LoVo (cell line): ENCODE data around the gene CD80.

Experiments used
- DNase-seq: peaks from one replicate; pipeline ENCODE4 v3.0.0-alpha.2; 2016; ENCODE audit warnings: low spot score

Gene CD80

DNA sequence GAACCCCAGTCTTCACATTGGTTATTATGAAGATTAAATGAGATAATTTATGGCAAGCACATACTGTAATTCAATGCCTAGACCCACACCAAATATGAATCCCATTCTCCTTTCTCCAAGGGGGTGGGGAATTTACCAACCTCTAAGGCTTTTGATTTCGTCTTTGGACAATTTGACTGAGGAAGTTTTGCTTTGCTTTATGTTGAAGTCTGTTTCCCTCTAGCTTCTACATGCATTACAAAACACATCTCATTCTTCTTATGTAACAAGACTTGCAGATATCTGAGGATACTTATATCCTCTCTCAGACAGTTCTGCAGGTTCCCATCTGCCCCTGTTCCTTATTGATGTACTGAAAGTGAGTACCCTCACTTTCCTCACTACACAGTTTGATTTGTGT is 12.2 kb downstream of the CD80 start:
- no peak for DNase-seq

DNA sequence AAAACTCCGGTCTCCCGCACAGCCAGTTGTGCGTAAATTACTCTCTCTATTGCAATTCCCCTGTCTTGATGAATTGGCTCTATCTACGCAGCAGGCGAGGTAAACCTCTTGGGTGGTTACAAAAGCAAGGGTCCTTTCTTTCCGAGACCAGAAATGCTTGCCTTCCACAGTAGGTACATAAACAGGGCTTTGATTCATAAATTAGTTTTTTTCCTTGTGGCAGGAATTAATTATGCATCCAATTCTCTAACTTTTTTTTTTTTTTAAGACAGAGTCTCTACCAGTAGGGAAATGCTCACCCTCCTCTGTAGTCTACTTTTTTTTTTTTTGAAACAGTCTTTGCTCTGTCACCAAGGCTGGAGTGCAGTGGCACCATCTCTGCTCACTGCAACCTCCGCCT is 16.3 kb downstream of the CD80 start:
- no peak for DNase-seq

DNA sequence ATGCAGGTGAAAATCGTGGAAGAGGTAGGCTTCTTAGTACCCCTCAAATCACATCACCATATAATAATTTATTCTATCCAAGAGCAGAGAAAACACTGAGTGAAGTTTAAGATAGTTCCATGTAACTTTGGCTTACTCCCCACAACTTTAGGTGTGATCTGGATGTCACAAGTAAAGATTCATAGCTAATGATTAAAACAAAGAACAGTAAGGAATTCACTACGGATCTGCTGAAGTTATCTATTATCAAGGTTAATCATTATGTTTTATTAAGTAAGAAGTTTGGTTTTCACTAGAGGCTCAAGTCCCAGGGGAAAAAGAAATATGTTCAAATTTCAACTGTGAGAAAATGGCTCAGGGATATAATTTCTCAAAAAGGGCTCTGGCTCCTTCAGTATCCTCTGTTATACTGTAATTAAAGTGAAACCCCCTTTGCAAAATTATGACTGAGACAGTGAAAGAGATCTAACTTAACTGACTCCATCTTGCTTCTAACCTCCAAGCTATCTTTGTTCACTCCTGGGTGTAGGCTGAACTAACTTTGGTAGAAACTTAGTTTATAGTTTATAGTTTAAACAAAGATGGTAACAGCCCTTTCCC is 17.1 kb downstream of the CD80 start:
- no peak for DNase-seq

DNA sequence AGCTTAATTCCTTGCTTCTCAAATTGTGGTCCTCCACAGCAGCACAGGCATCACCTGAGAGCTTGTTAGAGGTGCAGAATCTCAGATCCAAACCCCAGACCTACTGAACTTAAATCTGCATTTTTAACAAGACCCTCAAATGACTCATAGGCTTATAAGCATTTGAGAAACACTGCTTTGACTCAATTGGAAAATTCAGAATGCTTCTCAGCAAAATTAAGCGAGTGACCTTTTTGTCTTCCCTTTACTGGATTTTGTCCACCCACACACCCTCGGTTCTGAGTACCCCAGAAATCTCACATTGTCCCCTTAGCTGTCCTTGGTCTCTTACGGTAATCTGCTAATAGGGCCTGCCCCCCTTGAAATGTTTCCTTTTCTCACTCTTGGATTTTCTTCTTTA is 17.9 kb downstream of the CD80 start:
- DNase-seq, result no peak

DNA sequence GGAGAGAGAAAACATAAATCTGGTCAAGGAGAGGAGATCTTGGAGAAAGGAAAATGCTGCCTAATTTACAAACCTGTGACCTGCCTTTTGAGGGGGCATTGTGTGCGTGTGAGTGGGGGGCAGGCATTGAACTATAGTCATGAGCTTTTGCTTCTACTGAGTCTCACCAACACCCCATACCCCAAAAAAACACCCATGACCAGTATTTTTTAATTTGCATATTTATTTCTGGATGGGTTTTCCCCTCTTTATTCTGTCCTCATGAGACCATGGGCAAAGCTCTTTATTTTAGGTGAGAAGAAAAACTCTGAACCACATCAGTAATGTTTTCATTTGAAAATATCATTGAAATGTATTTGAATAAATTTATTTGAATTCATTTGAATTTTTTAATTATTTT is 20.6 kb downstream of the CD80 start:
- DNase-seq, result no peak

DNA sequence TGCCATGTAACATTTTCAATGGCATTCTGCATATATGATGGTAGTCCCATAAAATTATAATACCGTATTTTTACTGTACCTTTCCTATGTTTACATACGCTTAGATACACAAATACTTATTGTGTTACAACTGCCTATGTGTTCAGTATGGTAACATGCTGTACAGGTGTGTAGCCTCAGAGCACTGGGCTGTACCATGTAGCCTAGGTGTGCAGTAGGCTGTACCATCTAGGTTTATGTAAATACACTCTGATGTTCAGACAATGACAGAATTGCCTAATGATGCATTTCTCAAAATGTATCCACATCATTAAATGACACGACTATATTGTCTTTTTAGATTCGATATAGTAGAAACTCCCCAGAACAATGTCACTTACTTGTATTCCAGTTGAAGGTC is 22.7 kb downstream of the CD80 start:
- no peak for DNase-seq

DNA sequence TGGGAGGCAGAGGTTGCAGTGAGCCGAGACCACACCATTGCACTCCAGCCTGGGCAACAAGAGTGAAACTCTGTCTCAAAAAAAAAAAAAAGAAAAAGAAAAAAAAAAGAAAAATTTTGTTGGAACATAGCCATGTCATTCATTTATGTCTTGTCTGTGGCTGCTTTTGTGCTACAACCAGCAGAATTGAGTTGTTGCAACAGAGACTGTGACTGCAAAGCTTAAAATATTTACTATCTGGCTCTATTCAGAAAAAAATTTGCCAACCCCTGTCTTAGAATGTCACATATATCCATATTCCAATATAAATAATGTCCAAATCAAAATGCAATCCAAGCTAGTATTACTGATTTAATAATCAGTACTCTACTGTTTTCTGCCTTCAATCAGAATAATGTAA is 25.1 kb downstream of the CD80 start:
- DNase-seq, result no peak

DNA sequence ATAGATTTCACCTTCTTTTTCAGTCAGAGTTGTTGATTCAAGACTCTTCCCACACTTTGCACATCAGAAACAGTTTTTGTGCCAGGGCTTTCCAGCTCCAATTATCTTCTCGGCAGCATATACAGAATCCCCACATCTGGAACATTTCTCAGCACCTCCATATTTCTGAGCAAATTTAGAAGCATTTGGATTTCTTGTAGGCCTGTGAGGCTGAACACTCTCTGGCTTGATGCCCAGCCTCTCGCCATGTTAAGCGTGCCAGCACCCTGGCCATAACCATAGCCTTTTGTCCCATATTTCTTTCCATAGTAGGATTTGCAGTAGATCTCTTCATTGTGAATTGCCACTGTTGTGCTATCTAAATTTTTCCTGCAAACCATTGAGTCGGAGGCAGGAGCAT is 28.3 kb downstream of the CD80 start:
- DNase-seq, result no peak

DNA sequence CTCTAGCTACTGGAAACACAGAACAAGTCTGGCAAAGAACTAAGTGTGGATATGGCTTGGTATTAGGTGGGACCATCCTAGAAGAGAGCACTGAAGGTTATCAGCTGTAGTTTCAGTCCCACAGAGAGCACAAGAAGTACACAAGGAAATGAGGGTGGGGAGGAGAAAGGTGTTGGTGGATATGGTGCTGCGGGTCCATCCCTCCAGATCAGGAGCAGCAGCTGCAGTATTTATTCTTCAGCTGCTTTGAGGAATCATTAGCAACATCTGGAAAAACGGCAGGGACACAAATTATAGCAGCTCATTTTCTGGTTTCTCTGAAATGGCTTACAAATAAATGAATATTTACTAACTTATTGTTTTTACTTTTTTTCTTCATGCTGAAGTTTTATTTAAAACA is 29.0 kb downstream of the CD80 start:
- no peak for DNase-seq

DNA sequence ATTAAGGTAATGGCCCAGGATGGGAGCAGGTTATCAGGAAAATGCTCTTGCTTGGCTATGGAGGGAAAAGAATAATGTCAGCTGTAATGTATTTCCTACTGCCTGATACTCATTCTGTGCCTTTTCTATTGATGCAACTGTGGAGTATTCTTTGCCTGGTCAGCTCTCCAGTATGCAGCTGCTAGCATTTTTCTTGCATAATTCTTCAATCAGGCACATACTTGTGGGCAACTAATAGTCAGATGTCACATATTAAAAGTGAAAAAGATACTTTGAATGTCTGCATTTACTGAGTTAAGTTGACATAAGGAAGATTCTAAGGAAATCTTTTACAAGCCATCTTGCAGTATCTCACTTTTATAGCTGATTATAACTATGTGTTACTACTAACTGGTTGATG is 29.5 kb downstream of the CD80 start:
- no peak for DNase-seq

DNA sequence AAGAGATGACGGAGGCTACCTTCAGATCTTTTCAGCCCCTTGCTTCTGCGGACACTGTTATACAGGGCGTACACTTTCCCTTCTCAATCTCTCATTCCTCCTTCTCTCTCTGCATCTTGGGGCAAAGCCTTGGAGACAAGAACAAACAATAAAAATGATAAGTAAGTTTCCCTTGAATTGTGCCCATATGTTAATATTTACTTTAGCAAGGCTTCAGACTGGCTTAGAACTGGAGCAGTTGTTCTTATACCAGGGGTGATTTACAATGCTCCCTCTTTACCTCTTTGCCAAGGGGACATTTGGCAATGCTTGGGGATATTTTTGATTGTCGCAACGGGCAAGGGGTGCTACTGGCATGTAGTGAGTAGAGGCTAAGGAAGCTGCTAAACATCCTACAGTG is 31.7 kb downstream of the CD80 start:
- DNase-seq, result no peak

DNA sequence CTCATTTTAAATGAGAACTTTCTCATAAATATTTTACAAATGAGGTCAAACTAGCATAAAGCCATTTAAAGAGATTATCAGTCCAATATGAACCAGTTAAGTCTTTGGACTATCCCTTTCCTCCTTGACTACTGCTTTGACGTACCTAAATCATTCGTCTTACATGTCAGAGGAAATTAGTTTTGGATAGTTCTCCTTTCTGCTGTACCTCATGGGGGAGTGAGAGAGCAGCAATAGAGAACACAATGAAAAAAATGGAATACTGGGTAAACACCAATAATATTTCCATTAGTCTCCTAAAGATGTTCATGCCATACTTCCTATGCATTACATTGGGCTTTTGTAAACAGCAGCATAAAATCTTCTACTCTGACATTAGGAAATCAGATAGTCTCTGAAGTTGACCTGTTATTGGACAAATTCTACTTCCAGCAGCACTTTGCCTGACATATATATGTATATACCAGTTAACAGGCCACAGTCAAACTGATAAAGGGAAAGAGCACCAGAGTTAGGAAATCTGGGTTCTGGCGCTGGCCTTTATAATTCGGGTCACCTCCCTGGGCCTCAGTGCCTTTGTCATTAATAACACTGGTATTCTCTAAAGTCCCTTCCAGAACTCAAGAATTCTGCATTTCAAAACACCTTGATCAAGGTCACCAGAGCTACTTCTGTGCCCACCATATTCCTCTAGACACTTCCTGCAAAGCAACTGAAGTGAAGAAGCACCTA is 34.3 kb downstream of the CD80 start:
- DNase-seq, result no peak

DNA sequence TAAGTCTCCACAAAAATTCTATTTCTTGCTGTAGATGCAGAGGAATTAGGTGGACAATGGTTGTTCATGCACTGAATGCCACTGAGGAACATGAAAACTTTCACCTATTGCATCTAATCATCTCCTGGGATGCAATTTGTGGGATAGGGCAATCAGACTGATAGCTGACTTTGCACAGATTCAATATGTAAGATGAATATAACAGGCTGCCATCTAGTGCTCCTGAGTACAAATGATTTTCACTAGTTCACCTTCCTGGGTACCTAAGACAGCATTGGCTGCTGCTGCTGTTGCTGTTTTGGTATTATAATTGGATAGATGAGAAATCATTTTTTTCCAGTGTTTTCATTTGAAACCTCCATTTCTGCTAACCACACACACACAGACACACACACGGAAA is 41.4 kb downstream of the CD80 start:
- DNase-seq, result no peak

DNA sequence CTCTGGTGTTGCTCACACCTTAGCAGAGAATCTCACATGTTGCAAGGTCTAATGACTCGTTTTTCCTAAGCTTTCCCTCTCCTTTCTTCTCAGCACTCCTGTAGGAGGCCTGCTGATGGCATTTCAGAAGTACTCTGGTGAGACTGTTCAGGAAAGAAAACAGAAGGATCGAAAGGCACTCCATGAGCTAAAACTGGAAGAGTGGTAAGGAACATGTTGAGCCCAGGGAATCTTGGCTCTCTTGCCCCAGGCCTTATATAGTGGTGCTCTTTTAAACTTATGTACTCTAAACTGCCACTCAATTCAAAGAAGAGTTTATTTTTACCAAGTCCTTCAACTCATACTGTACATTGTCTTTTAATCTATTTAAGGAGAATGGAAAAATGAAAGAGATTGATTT is 42.3 kb downstream of the CD80 start:
- DNase-seq, result no peak

DNA sequence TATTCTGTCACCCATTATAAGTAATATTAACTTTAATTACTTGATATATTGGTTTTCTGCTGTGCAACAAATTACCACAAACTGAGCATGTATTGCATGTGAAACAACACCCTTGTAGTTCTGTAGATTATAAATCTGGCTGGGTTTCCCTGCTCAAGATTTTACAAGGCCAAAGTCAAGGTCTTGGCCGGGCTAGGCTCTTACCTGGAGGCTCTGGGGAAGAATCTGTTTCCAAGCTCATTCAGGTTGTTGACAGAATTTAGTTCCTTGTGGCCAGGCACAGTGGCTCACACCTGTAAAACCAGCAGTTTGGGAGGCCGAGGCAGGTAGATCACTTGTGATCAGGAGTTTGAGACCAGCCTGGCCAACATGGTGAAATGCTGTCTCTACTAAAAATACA is 44.8 kb downstream of the CD80 start:
- no peak for DNase-seq

DNA sequence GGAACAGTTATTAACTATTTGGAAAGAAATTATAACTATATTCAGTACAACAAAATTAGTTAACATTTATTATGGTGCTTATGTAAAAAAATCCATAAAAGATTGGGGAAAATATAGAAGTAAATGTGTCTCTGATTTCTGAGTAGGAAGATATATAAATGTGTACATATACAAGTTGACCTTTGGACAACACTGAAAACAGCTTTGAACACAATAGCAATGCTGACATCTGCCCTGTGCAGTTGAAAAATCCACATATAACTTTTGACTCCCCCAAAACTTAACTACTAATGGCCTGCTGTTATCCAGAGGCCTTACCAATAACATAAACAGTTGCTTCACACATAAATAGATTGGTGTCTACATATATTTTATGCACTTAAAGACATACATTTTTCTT is 48.7 kb downstream of the CD80 start:
- no peak for DNase-seq

DNA sequence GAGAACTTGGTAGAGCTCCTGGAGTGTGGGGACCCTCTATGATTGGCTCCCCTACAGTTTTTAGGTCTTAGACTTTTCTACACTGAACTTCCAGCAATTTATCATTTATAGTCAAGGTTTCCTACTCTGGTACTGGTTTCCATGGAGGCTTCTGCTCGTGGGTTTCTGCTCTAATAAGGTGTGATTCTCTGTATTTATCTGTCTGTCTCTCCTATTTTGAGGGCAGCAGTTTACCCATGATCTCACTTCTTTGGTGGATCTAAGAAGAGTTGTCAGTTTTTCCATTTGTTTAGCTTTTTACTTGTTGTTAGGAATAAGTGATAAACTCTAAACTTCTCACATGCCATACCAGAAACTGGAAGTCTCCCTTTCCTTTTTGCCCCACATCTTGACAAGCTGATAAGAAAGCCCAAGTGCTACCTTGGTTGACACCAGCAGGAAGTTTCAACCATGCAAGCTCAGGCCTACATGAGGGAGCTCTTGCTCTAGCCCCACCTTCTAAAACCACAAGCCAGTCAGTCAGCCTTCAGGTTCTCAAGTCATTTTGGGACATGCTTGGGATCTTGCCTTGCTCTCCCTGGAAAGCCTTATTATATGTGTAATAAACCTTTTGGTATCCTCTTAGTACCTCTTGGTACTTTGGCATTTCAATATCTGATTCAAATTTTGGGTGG is 51.1 kb downstream of the CD80 start:
- no peak for DNase-seq

DNA sequence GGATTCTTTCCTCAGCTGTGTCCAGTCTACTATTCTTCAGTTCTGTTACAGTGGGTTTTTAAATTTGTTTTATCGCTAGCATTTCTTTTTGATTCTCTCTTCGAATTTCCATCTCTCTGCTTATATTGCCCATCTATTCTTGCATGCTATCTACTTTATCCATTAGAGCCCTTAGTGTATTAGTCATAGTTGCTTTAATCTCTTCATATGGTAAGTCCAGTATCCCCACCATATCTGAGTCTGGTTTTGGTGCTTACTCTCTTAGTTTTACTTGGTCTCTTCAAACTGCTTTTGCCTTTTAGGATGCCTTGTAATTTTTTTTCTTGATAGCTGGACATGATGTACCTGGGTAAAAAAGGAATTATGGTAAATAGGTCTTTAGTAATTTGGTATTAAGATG is 52.0 kb downstream of the CD80 start:
- no peak for DNase-seq

DNA sequence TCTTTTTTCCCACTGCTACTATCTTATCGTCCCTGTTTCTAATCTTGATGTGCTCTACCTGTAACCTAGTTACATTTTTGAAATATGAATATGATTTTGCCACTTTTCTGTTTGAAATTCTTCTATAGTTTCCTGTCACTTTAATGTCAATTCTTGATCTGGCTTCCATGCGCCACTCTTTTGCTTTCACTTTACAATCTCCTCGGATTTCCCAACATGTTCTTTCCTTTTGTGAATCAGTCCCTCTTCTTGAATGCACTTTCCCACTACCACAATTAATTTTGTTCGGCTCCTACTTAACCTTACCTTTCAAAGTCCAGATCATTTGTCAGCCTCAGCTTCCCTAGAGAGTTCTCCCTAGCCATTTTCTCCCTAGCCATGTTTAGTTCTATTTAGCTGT is 52.8 kb downstream of the CD80 start:
- no peak for DNase-seq

DNA sequence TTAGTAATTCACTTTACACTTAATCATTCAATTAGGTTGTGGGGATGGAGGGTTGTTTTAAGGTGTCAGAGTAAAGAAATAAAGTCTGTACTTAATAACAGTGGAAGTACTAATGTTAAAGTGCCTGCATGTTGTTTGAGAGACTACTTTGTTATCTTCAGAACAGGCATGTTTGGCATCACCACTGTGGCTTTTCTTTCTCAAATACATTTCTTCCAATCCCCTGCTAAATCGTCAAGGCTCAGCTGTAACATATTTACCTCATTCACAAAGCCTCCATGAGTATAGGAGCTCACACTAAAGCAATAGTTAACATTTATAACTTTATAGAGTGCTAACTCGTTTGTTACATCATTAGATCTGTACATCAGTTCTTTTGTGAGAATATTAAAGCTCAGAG is 58.5 kb downstream of the CD80 start:
- no peak for DNase-seq

DNA sequence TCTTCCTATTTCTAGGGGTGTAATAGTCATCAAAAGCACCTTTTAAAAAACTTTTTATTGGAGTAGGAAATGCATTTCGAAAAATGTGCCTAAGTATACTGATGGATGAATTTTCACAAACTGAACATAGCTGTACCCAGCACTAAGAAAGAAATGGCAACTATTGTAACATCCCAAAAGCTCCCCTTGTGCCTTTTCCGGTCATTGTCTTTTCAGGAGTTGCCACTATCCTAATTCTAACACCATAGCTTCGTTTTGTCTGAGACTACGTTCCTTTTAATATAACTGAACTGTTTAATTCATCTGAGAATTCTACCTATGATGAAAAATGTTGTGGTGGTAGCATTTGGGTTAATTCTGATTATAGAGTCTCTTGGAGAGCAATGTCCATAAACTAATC is 59.1 kb downstream of the CD80 start:
- no peak for DNase-seq

DNA sequence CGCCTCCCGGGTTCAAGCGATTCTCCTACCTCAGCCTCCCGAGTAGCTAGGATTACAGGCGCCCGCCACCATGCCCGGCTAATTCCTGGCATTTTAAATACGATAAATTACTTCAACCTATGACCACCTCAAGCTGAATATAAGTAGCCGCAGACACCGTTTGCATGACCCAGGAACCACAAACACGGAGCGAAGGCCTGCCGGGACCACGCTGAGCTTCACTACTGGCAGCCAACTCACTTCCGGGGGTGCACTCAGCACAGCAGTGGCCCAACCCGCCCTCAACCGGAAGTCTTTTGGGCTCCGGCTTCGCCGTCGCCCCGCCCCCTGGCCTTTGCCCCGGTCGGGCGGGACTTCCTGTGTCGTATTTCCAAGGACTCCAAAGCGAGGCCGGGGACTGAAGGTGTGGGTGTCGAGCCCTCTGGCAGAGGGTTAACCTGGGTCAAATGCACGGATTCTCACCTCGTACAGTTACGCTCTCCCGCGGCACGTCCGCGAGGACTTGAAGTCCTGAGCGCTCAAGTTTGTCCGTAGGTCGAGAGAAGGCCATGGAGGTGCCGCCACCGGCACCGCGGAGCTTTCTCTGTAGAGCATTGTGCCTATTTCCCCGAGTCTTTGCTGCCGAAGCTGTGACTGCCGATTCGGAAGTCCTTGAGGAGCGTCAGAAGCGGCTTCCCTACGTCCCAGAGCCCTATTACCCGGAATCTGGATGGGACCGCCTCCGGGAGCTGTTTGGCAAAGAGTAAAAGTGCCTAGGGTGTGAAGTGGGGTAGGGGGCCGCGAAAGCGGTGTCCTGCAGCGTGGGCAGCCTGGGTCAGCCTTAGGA is 61.0 kb downstream of the CD80 start, which contains the start of gene TIMMDC1:
Gene TIMMDC1, plus strand, starts transcription at position 362 of the 826 bp plus-strand sequence. Its CDS starts 187 bp downstream, at position 549.
- peak; percentile 98 for DNase-seq

DNA sequence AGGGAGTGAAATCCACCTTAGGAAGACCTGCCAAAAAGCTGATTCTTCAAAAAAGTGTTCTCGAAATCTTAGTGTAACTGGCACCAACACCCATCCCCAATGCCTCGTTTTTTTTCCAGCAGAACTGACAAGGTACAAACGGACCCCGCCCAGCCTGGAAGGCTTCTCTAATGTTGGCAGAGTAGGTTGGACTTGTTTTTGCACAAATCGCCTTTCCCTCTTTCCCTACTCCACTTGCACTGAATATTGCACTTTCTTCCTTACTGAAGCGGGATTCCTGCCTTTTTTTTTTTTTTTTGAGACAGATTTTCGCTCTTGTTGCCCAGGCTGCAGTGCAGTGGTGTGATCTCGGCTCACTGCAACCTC is 61.6 kb downstream of the CD80 start:
- DNase-seq, result peak; percentile 26
